T-helper 22 cell (primary cell): ENCODE measurements around the gene RNF144B.
"Not testable (repeated sequence)": the region's sequence is repeated elsewhere in the genome, so short reads cannot be mapped to it uniquely, and the experiment has no call there.

Experiments
- DNase-seq: peaks from one replicate; pipeline ENCODE4 v3.0.0-alpha.2; 2020; ENCODE audit warnings: low read depth

Gene RNF144B

DNA sequence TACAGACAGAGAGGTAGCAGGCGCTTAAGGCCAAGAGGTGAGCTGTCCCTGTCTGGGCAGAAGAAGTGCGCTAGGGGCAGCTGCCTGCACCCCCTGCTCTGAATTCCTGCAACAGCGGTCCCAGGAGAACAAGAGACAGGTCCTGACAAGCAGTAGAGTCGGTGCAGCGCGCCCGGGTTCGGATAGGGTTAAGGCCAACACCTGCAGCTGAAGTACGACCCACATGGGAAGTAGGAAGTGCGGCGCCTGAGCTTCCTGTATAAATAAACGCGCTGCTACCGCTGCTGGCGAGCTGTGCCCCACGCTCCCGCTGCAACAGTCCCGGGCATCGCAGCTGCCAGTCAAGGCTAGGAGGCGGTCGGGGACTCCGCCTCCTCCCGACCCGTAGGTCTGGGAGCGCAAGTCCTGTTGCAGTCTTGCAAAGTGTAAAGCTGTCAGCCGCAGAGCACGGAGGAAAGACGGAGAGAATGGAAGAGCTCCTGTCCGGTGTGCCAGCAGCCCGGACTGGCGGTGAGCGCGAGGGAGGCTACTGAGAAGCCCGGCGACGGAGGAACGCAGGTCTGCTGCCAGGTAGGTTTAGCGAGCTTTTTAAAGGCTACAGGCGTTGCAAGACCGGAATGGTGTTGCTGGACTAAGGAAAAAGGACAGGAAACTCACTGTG, at the start of gene RNF144B:
Gene RNF144B (plus strand): TSS at position 290 of the 661 bp plus-strand sequence. CDS start 12,185 bp downstream, outside the sequence.
- DNase-seq: peak; percentile 26

- no peak for DNase-seq
Observed at GRCh38 chr6:18339599-18339998, 47.6 kb upstream of the RNF144B start.

- DNase-seq: no peak
Observed at GRCh38 chr6:18340781-18341551, 46.2 kb upstream of the RNF144B start.

DNA sequence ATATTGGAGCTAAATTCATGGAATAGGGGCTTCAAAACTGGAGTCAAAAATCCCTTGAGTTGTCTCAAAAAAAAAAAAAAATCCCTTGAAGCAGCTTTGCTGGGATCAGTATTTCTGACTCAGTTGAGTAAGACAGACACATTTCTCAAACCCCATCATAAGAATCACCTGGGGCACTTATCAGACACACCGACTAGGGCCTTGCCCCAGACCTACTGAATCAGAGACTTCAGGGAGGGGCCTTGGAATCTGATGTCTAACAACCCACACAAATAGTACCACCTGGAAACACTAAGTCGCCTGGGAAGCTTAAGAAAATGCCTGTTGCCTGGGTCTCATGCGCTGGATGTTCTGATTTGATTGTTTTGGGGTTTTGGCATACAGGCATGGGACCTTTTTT, 44.9 kb upstream of the RNF144B start:
- no peak for DNase-seq

DNA sequence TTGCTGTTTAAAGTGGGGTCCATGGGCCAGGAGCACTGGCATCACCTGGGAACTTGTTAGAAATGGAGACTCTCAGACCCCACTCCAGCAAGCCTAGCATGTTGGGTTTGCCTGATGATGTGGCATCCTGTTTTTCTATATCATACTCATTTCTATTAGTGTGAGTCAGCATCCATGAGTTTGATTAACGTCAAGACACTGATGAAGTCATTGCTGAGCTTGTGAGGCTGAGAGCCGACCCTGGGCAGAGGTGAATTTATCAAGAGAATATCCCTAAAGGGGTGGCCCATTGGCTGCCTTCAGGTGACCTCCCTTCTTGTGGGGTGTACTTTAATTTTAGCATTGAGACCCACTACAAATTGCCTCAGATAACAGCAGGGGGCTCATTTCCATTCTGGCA, 43.4 kb upstream of the RNF144B start:
- DNase-seq: no peak

DNA sequence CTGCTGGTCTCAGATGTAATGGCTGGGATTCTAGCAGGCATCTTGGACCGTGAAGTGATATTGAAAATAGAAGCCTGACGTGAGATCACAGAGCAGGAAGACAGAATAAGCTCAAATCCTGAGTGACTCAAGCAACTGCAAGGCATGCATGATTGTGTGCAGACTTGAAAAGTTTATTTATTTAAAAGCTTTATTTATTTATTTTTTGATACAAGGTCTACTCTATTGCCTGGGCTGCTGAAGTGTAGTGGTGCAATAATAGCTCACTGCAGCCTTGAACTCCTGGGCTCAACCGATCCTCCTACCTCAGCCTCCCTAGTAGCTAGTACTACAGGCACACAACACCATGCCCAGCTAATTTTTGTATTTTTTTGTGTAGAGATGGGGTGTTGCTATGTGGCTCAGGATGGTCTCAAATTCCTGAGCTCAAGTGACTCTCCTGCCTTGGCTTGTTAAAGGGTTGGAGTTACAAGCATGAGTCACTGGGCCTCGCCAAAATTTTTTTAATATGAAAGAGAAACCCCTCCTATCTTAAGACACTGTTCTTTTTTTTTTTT, 40.1 kb upstream of the RNF144B start:
- no peak for DNase-seq

DNA sequence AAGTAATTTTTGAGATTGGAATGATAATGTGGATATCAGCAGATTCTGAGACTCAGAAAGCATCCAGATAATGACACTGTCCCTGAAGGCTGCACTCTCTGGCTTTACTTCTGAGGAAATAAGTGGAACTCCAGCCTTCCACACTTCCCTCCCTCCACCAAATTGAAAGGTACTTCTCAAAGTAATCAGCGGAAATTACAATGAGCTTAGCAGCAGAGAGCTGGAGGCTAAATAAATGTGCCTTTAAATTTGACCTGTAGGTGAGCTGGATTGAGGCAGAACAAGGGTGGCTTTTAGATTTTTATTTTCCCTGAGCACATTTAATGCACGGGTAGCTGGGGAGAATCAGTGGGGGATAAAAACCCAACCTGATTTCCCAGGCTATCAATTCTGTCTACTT, 39.3 kb upstream of the RNF144B start:
- DNase-seq: no peak

DNA sequence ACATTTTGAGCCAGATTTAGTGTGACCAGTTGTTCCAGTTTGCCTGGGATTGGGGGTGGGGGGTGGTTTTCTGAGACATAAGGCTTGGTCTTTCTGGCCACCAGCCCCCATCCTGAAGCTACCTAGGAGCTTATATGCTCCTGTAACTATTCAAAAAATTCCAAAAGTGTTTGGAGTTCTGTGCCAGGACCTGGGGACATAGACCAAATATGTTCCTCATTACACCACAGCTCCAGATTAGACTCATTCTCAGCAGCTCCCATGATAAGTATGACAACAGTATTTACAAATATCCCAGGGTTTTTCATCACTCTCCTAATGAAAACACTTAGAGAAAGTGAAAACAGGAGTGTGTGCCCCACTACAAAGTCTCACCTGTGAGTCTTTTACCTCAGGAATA, 37.8 kb upstream of the RNF144B start:
- no peak for DNase-seq

DNA sequence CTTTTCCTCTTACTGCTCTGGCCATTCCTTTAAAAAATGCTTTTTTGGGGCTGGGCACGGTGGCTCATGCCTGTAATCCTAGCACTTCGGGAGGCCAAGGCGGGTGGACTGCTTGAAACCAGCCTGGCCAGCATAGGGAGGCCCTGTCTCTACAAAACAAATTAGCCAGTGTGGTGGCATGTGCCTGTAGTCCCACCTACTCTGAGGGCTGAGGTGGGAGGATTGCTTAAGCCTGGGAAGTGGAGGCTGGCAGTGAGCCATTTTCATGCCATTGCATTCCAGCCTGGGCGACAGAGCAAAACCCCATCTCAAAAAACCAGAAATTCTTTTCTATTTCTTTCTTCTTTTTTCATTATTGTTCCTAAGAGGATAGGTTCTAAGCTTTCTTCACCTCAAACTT, 36.9 kb upstream of the RNF144B start:
- DNase-seq: no peak

GRCh38 chr6:18350712-18351111, 36.4 kb upstream of the RNF144B start:
- no peak for DNase-seq

DNA sequence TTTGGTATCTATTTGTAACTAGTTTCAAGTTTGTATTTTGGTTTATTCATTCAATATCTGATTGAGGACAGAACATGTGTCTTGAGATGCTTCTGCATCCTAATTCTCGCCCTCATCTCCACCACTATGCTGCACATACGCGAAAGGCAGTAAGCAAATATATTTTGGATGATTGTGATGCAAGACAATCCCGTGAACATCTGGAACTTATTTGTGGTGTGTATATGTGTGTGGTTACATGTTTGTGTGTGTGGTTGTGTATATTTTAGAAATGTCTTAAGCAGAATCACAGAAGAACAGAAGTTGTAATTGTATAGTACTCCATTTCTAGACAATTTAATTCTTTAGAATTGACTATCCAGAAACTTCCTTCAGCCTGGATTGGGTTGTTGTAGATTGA, 35.1 kb upstream of the RNF144B start:
- no peak for DNase-seq

- no peak for DNase-seq
Observed at GRCh38 chr6:18352842-18353241, 34.3 kb upstream of the RNF144B start.

GRCh38 chr6:18353251-18353650, 33.9 kb upstream of the RNF144B start:
- no peak for DNase-seq

DNA sequence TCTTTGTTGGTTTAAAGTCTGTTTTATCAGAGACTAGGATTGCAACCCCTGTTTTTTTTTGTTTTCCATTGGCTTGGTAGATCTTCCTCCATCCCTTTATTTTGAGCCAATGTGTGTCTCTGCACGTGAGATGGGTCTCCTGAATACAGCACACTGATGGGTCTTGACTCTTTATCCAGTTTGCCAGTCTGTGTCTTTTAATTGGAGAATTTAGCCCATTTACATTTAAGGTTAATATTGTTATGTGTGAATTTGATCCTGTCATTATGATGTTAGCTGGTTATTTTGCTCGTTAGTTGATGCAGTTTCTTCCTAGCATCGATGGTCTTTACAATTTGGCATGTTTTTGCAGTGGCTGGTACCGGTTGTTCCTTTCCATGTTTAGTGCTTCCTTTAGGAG, 29.6 kb upstream of the RNF144B start:
- DNase-seq: not testable (repeated sequence)

DNA sequence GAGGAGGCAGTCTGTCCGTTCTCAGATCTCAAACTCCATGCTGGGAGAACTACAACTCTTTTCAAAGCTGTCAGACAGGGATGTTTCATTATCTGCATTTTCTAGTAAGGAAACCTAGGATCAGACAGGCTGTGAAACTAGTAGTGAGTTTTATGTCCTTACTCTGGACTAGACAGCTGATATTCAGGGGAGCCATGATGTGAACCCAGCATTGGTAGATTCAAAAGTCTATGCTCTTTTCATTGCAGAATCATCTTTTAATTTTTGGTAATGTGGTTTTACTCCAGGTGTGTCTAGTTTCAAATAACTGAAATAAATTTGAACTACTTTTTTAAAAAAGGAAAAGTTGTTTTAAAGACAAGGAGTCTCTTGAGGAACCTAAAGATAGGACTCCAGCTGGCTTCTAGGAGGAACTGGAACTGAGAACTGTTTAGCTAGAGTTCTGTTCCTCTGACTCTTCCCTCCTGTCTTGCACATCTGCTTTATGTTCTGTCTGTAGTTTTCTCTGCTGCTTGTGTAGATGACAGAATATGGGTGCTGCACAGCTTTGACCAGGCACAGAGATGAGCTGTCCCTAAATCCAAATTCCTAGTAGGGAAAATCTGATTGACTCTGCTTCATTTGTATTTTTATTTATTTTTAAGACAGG, 27.8 kb upstream of the RNF144B start:
- DNase-seq: no peak

DNA sequence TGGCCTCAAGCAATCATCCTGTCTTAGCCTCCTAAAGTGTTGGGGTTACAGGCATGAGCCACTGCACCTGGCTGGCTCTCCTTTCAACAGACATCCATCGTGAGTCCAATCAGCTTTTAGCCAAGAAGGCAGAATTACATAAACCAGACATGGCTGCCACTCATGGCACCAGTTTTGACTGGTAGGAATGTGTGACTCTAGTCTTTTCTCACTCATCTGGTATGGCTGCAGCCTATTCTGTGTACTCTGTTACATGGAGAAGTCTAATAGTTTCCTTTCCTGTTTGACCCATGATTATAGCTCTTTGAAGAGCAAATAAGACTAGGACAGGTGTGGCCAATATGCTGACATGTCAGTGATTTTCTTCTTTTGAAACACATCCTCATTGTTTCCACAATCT, 27.0 kb upstream of the RNF144B start:
- DNase-seq: no peak

GRCh38 chr6:18362058-18362561, 25.0 kb upstream of the RNF144B start:
- no peak for DNase-seq

DNA sequence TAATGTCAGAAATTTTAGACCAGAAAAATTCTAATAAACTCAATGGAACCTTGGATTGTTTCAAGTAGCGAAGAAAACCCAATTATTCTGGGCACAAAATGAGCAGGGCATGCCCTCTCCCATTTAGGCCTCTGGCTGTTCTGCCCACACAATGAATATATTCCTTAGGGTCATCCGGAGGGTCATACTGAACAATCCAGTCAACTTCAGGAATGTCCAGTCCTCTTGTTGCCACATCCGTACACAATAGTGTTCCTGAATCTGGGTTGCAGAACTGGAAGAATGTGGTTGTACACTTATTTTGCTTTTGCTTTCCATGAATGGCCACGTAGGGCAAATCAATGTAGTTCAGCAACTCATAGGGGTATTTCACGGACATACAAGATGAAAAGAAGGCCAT, 23.4 kb upstream of the RNF144B start:
- no peak for DNase-seq

- not testable (repeated sequence) for DNase-seq
Observed at GRCh38 chr6:18364561-18364960, 22.6 kb upstream of the RNF144B start.

- DNase-seq: no peak
Observed at GRCh38 chr6:18367371-18367770, 19.8 kb upstream of the RNF144B start.

- DNase-seq: no peak
Observed at GRCh38 chr6:18368277-18369105, 18.7 kb upstream of the RNF144B start.

DNA sequence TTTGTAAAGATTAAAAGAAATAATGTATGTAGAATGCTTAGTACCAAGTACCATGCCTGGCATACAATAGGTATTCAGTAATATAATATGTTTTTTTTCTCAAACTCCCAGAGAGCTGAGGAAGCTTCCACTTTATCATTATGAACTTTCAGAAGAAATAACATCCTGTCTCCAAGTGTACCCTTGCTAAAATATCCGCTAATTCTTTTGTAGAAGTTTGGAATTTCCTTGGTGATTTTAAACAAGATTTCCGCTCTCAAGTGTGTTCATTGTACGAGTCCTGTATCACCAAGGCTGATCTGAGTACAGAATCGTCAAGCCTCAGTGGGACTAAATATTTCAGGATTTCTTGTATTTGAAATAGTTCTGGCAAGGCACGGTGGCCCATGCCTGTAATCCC, 16.1 kb upstream of the RNF144B start:
- DNase-seq: no peak
